ENCODE data around the gene PIGQ. TPM values are rescaled to one million over a fixed set of nuclear protein-coding genes. Genes with fewer than 3 reads are reported as not detected.

The PIGQ gene
- total and polyA plus RNA-seq, 2 of the 8 experiments (the other 6 are each of a cell fraction or from before 2014, with no cell fraction given), result 36.0 to 49.2 TPM

DNA sequence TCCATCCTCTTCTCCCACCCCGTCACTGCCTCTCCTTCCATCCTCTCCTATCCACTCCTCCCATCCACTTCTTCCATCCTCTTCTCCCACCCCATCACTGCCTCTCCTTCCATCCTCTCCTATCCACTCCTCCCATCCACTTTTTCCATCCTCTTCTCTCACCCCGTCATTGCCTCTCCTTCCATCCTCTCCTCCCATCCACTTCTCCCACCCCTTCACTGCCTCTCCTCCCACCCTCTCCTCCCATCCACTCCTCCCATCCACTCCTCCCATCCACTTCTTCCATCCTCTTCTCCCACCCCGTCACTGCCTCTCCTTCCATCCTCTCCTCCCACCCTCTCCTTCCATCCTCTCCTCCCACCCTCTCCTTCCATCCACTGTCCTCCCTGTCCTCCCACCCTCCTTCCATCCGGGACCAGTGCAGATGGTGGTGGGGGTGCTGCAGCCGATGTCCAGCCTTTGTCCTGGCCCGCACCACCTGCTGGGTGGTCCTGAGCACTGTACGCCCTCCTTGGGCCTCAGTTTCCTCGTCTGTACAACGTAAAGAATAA lies 62.1 kb downstream of the PIGQ start (continued):
- TF ChIP-seq, protein P1, sequence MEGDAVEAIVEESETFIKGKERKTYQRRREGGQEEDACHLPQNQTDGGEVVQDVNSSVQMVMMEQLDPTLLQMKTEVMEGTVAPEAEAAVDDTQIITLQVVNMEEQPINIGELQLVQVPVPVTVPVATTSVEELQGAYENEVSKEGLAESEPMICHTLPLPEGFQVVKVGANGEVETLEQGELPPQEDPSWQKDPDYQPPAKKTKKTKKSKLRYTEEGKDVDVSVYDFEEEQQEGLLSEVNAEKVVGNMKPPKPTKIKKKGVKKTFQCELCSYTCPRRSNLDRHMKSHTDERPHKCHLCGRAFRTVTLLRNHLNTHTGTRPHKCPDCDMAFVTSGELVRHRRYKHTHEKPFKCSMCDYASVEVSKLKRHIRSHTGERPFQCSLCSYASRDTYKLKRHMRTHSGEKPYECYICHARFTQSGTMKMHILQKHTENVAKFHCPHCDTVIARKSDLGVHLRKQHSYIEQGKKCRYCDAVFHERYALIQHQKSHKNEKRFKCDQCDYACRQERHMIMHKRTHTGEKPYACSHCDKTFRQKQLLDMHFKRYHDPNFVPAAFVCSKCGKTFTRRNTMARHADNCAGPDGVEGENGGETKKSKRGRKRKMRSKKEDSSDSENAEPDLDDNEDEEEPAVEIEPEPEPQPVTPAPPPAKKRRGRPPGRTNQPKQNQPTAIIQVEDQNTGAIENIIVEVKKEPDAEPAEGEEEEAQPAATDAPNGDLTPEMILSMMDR (IDR thresholded peaks at IDR 0.05; ENCODE audit: control extremely low read depth in 1 of 3, insufficient read depth in 1 of 3, low read depth in 1 of 3, low read length in 3 of 3), result no peak
- no peak for TF ChIP-seq RBBP5 (IDR thresholded peaks at IDR 0.05; ENCODE audit: borderline replicate concordance, low read depth, low read length)
- TF ChIP-seq SP4 (IDR thresholded peaks at IDR 0.05; ENCODE audit: low read length), result no peak
- no peak for TF ChIP-seq RAD21 (IDR thresholded peaks at IDR 0.05 in 1 of 2, conservative IDR thresholded peaks at IDR 0.05 in 1 of 2; ENCODE audit: low read depth in 2 of 2, low read length in 2 of 2)

Measured in H1 (cell line).